Activated T-helper 1 cell treated with anti-CD3 and anti-CD28 coated beads, Interleukin-12 subunit alpha, Interleukin-12 subunit beta, Interleukin-2, Interleukin-4 antibody, amounts not matched to agents 30 ng/mL and 10 ng/mL and 1 ng/mL, durations not matched to agents 14 hours and 24 hours and 36 hours (primary cell): ENCODE data around the gene RBM20. TPM values are rescaled to one million over a fixed set of nuclear protein-coding genes. Genes with fewer than 3 reads are reported as not detected.
A peak's percentile ranks its signal among the peaks of the same experiment; 100 is the strongest.

Source experiments
- DNase-seq: peaks from one replicate; pipeline ENCODE4 v3.0.0; 2021; ENCODE audit warnings: low spot score
- H3K27ac Mint-ChIP-seq: one replicate; pipeline ENCODE4 v1.8.0; 2021; ENCODE audit warnings: mild to moderate bottlenecking, mixed read lengths
- H3K27me3 Mint-ChIP-seq: one replicate; pipeline ENCODE4 v1.8.0; 2022; ENCODE audit warnings: mild to moderate bottlenecking, moderate library complexity, mixed read lengths; ENCODE audit not compliant: insufficient read depth
- H3K36me3 Mint-ChIP-seq: one replicate; pipeline ENCODE4 v1.8.0; 2021; ENCODE audit warnings: low read depth, mixed read lengths
- H3K4me1 Mint-ChIP-seq: one replicate; pipeline ENCODE4 v1.8.0; 2021; ENCODE audit warnings: low read depth, mixed read lengths
- H3K4me3 Mint-ChIP-seq: one replicate; pipeline ENCODE4 v1.8.0; 2021; ENCODE audit warnings: mild to moderate bottlenecking, moderate library complexity, mixed read lengths
- H3K9me3 Mint-ChIP-seq: one replicate; pipeline ENCODE4 v1.8.0; 2021; ENCODE audit warnings: mixed read lengths
- intact Hi-C: fragments of 100-400 bp; cut with micrococcal nuclease; formaldehyde crosslinking; loops from one replicate; pipeline ENCODE4 v1.15.1; 2024
- total RNA-seq: library from RNA; stranded (reverse); gene quantifications from 2 replicates; pipeline ENCODE4 v1.2.3, GENCODE V29; 2022

RBM20 gene
- total RNA-seq, 1 donor from 2014 or later, result not detected

GRCh38 chr10:110733218-110733952, 89.2 kb downstream of the RBM20 start:
- DNase-seq, result no peak
- Mint-ChIP-seq H3K27me3 (peaks cover 34% of the 10 kb centered on the region), H3K4me1 (peaks cover 9% of the 10 kb centered on the region), H3K36me3 (no peaks in the 10 kb centered on the region), H3K9me3 (no peaks in the 10 kb centered on the region), H3K27ac (no peak overlapping the region), H3K4me3 (peak overlapping the region; percentile 16)
- intact Hi-C loops, result no loop called here

- peaks cover 35% of the 10 kb centered on the region for H3K27me3 Mint-ChIP-seq
- intact Hi-C loops, result no loop called here
- H3K4me1 Mint-ChIP-seq, result peaks cover 17% of the 10 kb centered on the region
- H3K9me3 Mint-ChIP-seq, result no peaks in the 10 kb centered on the region
- no peaks in the 10 kb centered on the region for H3K36me3 Mint-ChIP-seq
- H3K4me3 Mint-ChIP-seq, result no peak overlapping the region
- no peak for DNase-seq
- no peak overlapping the region for H3K27ac Mint-ChIP-seq
Observed at GRCh38 chr10:110735620-110736027, 91.5 kb downstream of the RBM20 start.

DNA sequence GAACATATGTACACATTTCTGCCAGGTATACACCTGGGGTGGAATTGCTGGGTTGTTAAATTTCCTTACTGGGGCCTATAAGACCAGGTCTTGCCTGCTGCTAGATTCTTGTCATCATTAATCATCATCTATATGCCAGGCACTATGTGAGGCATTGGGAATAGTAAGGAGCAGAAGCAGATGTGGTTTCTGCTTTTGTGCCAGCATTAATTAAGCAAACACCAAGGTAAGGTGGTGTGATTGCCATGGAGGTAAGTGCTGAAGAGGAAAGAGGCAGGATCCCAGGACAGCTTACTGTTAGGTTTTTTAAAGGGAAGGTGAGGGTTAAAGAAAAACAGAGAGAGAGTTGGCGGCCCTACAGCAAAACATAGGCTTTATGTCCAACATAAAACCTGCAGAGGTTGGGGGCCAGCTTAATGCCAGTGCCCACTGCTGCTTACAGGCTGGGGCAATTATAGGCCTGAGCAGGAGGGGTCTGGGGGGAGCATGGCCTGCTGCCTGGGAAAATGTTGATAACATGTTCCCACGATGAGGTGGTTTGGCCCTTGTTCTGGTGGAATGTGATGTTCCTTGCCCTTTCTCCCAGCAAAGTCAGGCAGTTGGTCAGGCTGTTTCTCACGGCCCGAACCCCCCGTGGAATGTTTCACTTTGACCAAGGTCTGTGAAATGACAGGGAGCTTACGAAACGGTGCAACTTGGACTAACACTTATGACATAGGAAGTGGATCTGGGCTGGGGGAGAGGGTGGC, 93.9 kb downstream of the RBM20 start:
- Mint-ChIP-seq H3K4me1 (peaks cover 34% of the 10 kb centered on the region), H3K4me3 (no peak overlapping the region)
- intact Hi-C loops, result no loop called here

DNA sequence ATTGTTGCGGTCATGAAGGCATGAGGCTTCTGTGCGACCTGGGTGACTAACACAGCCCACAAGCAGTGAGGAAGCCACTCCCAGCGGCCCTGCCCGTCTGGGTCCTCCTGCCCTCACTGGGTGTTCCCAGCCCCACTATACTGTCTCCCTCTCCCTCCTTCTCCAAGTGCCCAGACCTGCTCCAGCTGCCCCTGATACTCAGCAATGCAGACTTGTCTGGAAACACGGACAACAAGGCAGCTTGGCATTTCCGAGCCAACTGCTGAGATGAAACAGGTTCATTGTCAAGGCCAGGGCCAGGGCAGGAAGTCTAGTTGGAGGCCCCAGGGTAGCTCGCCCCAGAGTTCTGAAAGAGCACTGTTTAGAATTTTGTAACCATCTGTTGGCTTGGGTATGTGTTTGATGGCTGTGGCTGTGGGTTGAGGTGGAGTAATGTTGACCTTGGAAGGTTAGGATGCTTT, 95.7 kb downstream of the RBM20 start:
- H3K4me3 Mint-ChIP-seq, result no peak overlapping the region

More for the DNA sequence above, 93.9 kb downstream of the RBM20 start:
- Mint-ChIP-seq H3K36me3 (no peaks in the 10 kb centered on the region), H3K27me3 (peaks cover 24% of the 10 kb centered on the region), H3K9me3 (no peaks in the 10 kb centered on the region), H3K27ac (no peak overlapping the region)
- DNase-seq, result no peak

DNA sequence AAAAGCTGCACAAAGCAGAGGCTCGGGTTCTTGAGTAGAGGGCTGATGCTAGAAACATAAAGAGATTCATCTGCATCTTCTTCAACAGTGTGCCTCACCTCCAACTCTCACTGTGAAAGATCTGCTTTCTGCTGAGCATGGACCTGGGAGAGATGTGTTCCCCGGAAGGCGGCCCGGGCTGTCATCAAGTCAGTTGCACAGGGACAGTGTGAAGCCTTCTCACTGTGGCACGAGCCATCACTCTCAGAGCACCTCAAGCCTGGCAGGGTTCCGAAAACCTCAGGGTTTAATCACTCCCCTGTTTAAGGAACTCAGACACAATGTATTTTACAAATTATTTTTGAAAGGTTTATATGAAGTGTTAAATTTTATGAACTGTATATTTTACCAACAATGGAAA, 98.7 kb downstream of the RBM20 start:
- intact Hi-C loops, result loop anchor here (10.0 kb wide), 3 partner anchors 252 to 438 kb away; partner anchors contain the start of genes ADRA2A and SMNDC1
- H3K27me3 Mint-ChIP-seq, result peaks cover 1% of the 10 kb centered on the region
- H3K4me3 Mint-ChIP-seq, result no peak overlapping the region
- peaks cover 45% of the 10 kb centered on the region for H3K4me1 Mint-ChIP-seq
- H3K27ac Mint-ChIP-seq, result no peak overlapping the region
- H3K9me3 Mint-ChIP-seq, result no peaks in the 10 kb centered on the region
- no peaks in the 10 kb centered on the region for H3K36me3 Mint-ChIP-seq
- DNase-seq, result no peak

More for the DNA sequence above, 95.7 kb downstream of the RBM20 start:
- DNase-seq, result no peak
- no peaks in the 10 kb centered on the region for H3K9me3 Mint-ChIP-seq
- no peaks in the 10 kb centered on the region for H3K36me3 Mint-ChIP-seq
- no peak overlapping the region for H3K27ac Mint-ChIP-seq
- peaks cover 31% of the 10 kb centered on the region for H3K4me1 Mint-ChIP-seq
- peaks cover 9% of the 10 kb centered on the region for H3K27me3 Mint-ChIP-seq
- intact Hi-C loops, result loop anchor here (10.0 kb wide), 3 partner anchors 255 to 435 kb away; partner anchors contain the start of genes ADRA2A and SMNDC1

DNA sequence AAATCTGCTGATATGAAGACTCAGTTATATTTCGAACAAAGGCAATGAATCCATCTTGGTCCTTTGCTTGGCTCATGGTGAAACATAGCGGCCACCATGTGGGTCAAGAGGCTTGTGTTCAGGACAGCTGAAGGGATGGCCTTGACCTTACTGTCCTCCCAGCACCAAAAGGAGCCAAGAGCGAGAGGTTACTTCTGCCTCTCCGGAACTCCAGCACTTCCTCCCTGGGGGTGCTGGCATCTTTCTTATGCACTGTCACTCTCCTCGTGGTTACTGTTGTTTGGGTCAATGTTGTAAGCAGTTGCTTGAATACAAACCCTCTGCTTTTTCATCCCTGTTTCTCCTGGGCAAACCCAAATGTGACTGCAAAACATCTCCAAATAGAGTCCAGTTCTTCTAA, 100.6 kb downstream of the RBM20 start:
- Mint-ChIP-seq H3K27me3 (peaks cover 1% of the 10 kb centered on the region), H3K4me3 (no peak overlapping the region), H3K36me3 (peaks cover 1% of the 10 kb centered on the region), H3K4me1 (peaks cover 51% of the 10 kb centered on the region), H3K27ac (no peak overlapping the region), H3K9me3 (peaks cover 12% of the 10 kb centered on the region)
- no peak for DNase-seq
- intact Hi-C loops, result loop anchor here (5.0 to 10.0 kb wide), 4 partner anchors 250 to 463 kb away; partner anchors contain the start of genes ADRA2A and SMNDC1

DNA sequence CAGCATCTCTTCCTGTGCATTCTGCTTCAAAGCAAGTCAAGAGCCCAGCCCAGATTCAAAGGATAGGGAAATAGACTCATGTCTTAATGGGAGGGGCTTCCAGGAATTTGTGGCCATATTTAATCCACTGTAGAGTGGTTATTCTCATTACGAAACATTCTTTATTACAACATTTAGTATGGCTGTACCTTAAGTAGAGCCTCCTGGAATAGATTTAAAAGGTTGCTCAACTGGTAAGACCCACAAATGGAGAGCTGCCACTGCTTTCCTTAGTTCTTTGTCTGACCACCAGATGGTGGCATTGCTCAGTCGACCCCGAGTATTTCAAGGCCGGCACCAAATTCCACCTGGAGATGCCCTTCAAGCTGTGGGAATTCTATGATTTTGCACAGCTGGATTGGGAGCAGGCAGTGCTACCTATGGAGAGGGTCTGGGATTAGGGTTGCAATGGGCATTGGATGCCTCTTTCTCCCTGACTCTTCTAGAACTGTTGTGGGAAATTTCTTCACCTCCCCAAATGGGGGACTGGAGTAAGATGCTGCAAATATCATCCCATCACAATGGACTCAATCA, 102.2 kb downstream of the RBM20 start:
- peaks cover 55% of the 10 kb centered on the region for H3K4me1 Mint-ChIP-seq
- peaks cover 1% of the 10 kb centered on the region for H3K36me3 Mint-ChIP-seq
- intact Hi-C loops, result loop anchor here (1.0 to 10.0 kb wide), 9 partner anchors 56 to 461 kb away; partner anchors contain the start of genes ADRA2A and SMNDC1
- no peak overlapping the region for H3K27ac Mint-ChIP-seq
- peak; percentile 19 for DNase-seq
- H3K9me3 Mint-ChIP-seq, result peaks cover 13% of the 10 kb centered on the region
- H3K27me3 Mint-ChIP-seq, result no peaks in the 10 kb centered on the region
- H3K4me3 Mint-ChIP-seq, result no peak overlapping the region

- Mint-ChIP-seq H3K36me3 (peaks cover 1% of the 10 kb centered on the region), H3K9me3 (peaks cover 13% of the 10 kb centered on the region), H3K27me3 (peaks cover 3% of the 10 kb centered on the region), H3K4me3 (no peak overlapping the region), H3K4me1 (peaks cover 55% of the 10 kb centered on the region), H3K27ac (no peak overlapping the region)
- no peak for DNase-seq
- intact Hi-C loops, result loop anchor here (1.0 to 10.0 kb wide), 9 partner anchors 56 to 460 kb away; partner anchors contain the start of genes ADRA2A and SMNDC1
Observed at GRCh38 chr10:110746969-110747608, 103.0 kb downstream of the RBM20 start.

- peak overlapping the region; percentile 67 for H3K27ac Mint-ChIP-seq
- intact Hi-C loops, result loop anchor here (1.0 to 10.0 kb wide), 6 partner anchors 26 to 459 kb away; partner anchors contain the start of genes ADRA2A and SMNDC1
- peaks cover 1% of the 10 kb centered on the region for H3K36me3 Mint-ChIP-seq
- DNase-seq, result no peak
- H3K4me3 Mint-ChIP-seq, result peak overlapping the region; percentile 27
- peaks cover 13% of the 10 kb centered on the region for H3K9me3 Mint-ChIP-seq
- H3K27me3 Mint-ChIP-seq, result peaks cover 3% of the 10 kb centered on the region
- peaks cover 52% of the 10 kb centered on the region for H3K4me1 Mint-ChIP-seq
Observed at GRCh38 chr10:110747609-110748464, 103.7 kb downstream of the RBM20 start.

DNA sequence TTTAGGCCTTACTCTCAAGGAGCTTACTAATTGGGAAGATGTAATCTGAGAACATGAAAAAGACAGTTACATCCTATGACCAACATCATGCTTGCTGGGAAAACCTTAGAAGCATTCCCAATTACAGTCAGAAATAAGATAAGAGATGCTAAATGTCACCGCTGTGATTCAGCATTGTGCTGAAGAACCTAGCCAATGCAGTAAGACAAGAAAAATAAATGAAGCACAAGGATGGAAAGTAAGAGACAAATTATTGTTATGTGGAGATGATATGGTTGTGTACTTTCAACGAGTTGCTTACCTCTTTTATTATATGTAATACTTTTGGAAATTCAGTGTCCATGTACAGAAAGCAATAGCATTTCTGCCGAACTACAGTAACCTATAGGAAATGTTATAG, 104.8 kb downstream of the RBM20 start:
- intact Hi-C loops, result loop anchor here (1.0 to 10.0 kb wide), 5 partner anchors 25 to 458 kb away; partner anchors contain the start of genes ADRA2A and SMNDC1
- DNase-seq, result no peak
- Mint-ChIP-seq H3K27me3 (peaks cover 3% of the 10 kb centered on the region), H3K9me3 (peaks cover 13% of the 10 kb centered on the region), H3K4me3 (no peak overlapping the region), H3K27ac (no peak overlapping the region), H3K4me1 (peaks cover 55% of the 10 kb centered on the region), H3K36me3 (peaks cover 1% of the 10 kb centered on the region)

- Mint-ChIP-seq H3K27me3 (peaks cover 3% of the 10 kb centered on the region), H3K4me3 (no peak overlapping the region), H3K4me1 (peaks cover 64% of the 10 kb centered on the region), H3K9me3 (peaks cover 19% of the 10 kb centered on the region), H3K27ac (no peak overlapping the region), H3K36me3 (peaks cover 1% of the 10 kb centered on the region)
- intact Hi-C loops, result no loop called here
- DNase-seq, result no peak
Observed at GRCh38 chr10:110750931-110751330, 106.8 kb downstream of the RBM20 start.
